ENCODE measurements around the gene KLHL29. TPM values are rescaled to one million over a fixed set of nuclear protein-coding genes. Genes with fewer than 3 reads are reported as not detected.

Gene KLHL29
- total RNA-seq, 1 experiment from 2014 or later = 2.4 TPM

GRCh38 chr2:23411752-23412431 is 26.9 kb downstream of the KLHL29 start:
- H3K27ac Mint-ChIP-seq = no peak overlapping the region

More at GRCh38 chr2:23411752-23412431, 26.9 kb downstream of the KLHL29 start:
- Histone ChIP-seq H3K9me3 (ENCODE audit: control insufficient read depth, low read depth, low read length) (no peaks in the 10 kb centered on the region), H4K8ac (replicated peaks; ENCODE audit: insufficient read length, low read depth, low read length) (no peak overlapping the region), H3K14ac (ENCODE audit: insufficient read depth, low read length) (no peak overlapping the region), H2AFZ (ENCODE audit: low read length) (no peak overlapping the region), H3K4me1 (ENCODE audit: insufficient read depth, low read length) (no peaks in the 10 kb centered on the region), H3K27me3 (ENCODE audit: insufficient read depth, low read length) (no peaks in the 10 kb centered on the region), H3T11ph (ENCODE audit: low read length) (no peak overlapping the region), H3K79me2 (ENCODE audit: insufficient read depth, low read length) (no peaks in the 10 kb centered on the region), H3K23ac (ENCODE audit: insufficient read length, low read depth, low read length) (no peak overlapping the region), H3K56ac (ENCODE audit: insufficient read length, low read depth, low read length) (no peak overlapping the region), H3K4me2 (ENCODE audit: insufficient read depth, insufficient read length, low read length) (no peak overlapping the region), H4K5ac (ENCODE audit: insufficient read length, low read depth, low read length) (no peak overlapping the region), H3K9ac (ENCODE audit: extremely low read depth, insufficient read length, low read length) (no peak overlapping the region), H3K4ac (ENCODE audit: low read depth, low read length) (no peak overlapping the region), H3K23me2 (ENCODE audit: insufficient read length, low read depth, low read length, poor library complexity, severe bottlenecking) (no peaks in the 10 kb centered on the region), H4K20me1 (ENCODE audit: control insufficient read depth, insufficient read depth, insufficient read length) (no peaks in the 10 kb centered on the region), H2BK120ac (ENCODE audit: low read depth, low read length, poor library complexity, severe bottlenecking) (no peak overlapping the region), H4K91ac (ENCODE audit: insufficient read length, low read depth, low read length) (no peak overlapping the region), H2BK15ac (ENCODE audit: low read depth, low read length) (no peak overlapping the region), H2BK5ac (ENCODE audit: insufficient read length, low read length) (no peak overlapping the region), H2AK5ac (ENCODE audit: insufficient read length, low read length) (no peak overlapping the region), H3K79me1 (ENCODE audit: insufficient read depth, low read depth, low read length, poor library complexity, severe bottlenecking) (no peaks in the 10 kb centered on the region), H2BK12ac (ENCODE audit: insufficient read length, low read depth, low read length) (no peak overlapping the region), H3K18ac (ENCODE audit: insufficient read length, low read depth, low read length) (no peak overlapping the region), H3K27ac (ENCODE audit: insufficient read length, low read depth, low read length) (no peak overlapping the region), H2BK20ac (ENCODE audit: low read depth, low read length, poor library complexity, severe bottlenecking) (no peak overlapping the region)
- no peak for TF ChIP-seq CTCF (conservative IDR thresholded peaks at IDR 0.05)
- no CpG with 5 or more reads among the region's 9 CpGs for WGBS (ENCODE audit: extremely low coverage, insufficient read length, low lambda C conversion rate)
- H3K4me3 Mint-ChIP-seq = no peak overlapping the region
- H3K4me1 Mint-ChIP-seq = peaks cover 7 to 13% of the 10 kb centered on the region in 2 experiments
- no peaks in the 10 kb centered on the region; a peak in 1 of 7 replicates for H3K36me3 Mint-ChIP-seq (ENCODE audit: insufficient read depth in 1 of 3, low read depth in 3 of 3)
- peaks cover 2% of the 10 kb centered on the region; the same call in 1 of the 2 replicates for H3K27me3 Mint-ChIP-seq (ENCODE audit: low read depth)
- peaks cover 0 to 5% of the 10 kb centered on the region in 2 experiments; a peak in 2 of 5 replicates for H3K9me3 Mint-ChIP-seq
- DNase-seq = no peak
